ENCODE measurements around the gene ATP6V1E1.

The ATP6V1E1 gene

DNA sequence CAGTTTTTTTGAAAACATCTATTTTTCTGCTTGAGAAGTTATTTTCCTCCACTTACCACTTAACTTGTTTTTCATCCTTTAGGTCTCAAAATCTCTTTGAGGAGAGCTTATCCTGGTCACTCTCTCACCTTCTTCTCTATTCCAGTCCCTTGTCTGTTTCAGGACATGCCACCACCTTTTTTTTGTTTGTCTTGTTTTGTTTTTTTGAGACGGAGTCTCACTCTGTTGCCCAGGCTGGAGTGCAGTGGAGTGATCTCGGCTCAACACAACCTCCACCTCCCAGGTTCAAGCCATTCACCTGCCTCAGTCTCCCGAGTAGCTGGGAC lies 5.4 kb upstream of the ATP6V1E1 start:
- TF ChIP-seq, protein P1, sequence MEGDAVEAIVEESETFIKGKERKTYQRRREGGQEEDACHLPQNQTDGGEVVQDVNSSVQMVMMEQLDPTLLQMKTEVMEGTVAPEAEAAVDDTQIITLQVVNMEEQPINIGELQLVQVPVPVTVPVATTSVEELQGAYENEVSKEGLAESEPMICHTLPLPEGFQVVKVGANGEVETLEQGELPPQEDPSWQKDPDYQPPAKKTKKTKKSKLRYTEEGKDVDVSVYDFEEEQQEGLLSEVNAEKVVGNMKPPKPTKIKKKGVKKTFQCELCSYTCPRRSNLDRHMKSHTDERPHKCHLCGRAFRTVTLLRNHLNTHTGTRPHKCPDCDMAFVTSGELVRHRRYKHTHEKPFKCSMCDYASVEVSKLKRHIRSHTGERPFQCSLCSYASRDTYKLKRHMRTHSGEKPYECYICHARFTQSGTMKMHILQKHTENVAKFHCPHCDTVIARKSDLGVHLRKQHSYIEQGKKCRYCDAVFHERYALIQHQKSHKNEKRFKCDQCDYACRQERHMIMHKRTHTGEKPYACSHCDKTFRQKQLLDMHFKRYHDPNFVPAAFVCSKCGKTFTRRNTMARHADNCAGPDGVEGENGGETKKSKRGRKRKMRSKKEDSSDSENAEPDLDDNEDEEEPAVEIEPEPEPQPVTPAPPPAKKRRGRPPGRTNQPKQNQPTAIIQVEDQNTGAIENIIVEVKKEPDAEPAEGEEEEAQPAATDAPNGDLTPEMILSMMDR (IDR thresholded peaks at IDR 0.05; ENCODE audit: low read depth, low read length, missing control alignments) = no peak
- H3K4me3 ChIP-seq (replicated peaks; ENCODE audit: low read depth, low read length) = no peak overlapping the region
- no peak for DNase-seq (ENCODE audit: extremely low read depth, low read depth)

DNA sequence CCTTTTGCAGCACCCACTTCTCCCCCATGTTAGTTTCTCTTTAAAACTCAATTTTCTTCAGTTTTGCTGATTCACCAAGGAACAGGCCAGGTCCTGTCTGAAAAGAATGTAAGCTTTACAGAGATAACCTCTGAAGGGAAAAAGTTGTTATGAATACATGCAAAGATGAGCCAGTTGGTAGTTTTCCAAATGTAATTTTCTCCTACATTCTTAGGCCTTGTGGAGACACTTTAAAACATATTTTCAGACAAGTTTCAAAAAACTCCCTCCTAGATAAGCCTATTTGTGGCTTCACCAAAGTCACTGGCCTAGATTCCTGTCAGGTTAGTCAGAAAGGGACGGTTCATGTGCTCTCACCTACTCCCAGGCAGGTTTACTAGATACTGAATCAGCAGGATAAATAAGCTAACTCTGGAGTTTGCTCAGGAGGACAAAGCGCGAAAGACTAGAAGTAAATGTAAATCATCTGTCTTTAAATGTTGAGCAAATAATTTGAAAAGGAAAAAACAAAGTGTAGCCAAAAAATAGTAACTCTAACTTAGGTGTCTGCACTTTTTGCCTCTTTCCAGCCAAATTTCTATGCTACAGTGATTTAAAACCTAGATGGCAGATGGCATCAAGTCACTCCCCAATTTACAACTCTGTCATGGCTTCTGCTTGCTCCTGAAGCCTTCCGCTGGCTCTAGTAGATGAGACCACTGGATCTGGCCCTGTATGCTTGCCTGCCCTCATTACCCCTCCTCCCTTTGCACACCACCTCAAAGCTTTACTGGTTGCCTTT lies 4.9 kb upstream of the ATP6V1E1 start:
- H3K4me3 ChIP-seq (replicated peaks; ENCODE audit: low read depth, low read length) = no peak overlapping the region
- no peak for DNase-seq (ENCODE audit: extremely low read depth, low read depth)
- TF ChIP-seq, protein P1 (IDR thresholded peaks at IDR 0.05; ENCODE audit: low read depth, low read length, missing control alignments) = no peak

DNA sequence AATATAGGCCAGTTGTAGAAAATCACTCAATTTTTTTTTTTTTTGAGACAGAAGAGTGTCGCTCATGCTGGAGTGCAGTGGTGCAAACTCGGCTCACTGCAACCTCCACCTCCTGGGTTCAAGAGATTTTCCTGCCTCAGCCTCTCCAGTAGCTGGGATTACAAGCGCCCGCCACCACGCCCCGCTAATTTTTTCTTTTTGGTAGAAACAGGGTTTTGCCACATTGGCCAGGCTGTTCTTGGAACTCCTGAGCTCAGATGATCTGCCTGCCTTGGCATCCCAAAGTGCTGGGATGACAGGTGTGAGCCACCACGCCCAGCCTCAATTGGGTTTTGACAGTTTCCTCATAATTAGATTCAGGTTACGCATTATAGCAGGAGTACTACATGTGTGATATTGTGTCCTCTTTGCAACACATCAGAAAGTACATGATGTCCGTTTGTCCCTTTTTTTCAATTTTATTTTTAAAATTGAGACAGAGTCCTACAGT lies 2.6 kb upstream of the ATP6V1E1 start:
- H3K4me3 ChIP-seq (replicated peaks; ENCODE audit: low read depth, low read length) = no peak overlapping the region
- DNase-seq (ENCODE audit: extremely low read depth, low read depth) = no peak

DNA sequence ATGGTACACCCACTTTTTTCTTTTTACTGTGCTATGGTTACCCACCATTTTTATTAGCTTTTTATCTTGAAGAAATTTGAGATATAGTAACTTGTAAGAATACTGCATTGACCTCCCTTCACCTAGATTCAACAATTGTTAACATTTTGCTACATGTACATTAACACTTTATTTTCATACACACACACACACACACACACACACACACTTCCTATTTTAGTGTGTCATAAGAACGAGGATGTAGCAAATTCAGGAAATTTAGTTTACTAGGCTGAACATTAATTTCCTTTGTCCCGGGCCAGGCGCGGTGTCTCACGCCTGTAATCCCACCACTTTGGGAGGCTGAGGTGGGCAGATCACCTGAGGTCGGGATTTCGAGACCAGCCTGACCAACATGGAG lies 1.1 kb upstream of the ATP6V1E1 start:
- TF ChIP-seq, protein P1 (IDR thresholded peaks at IDR 0.05; ENCODE audit: low read depth, low read length, missing control alignments) = no peak
- peak overlapping the region; percentile 100 for H3K4me3 ChIP-seq (replicated peaks; ENCODE audit: low read depth, low read length)
- no peak for DNase-seq (ENCODE audit: extremely low read depth, low read depth)

More for the DNA sequence above, 2.6 kb upstream of the ATP6V1E1 start:
- TF ChIP-seq, protein P1 (IDR thresholded peaks at IDR 0.05; ENCODE audit: low read depth, low read length, missing control alignments) = no peak

DNA sequence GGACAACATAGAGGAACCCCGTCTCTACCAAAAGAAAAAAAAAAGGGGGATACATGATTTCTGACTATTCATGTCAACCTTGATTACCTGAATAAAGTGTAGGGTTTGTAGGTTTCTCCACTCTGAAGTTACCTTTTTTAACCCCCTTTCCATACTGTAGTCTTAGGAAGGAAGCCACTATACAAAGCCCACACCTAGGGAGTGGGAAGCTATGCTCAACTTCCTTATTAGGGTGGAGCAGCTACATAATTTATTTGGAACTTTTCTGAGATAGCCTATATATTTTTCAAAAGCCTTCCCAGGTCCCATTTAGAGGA lies 582 bp upstream of the ATP6V1E1 start:
- TF ChIP-seq, protein P1 (IDR thresholded peaks at IDR 0.05; ENCODE audit: low read depth, low read length, missing control alignments) = no peak
- H3K4me3 ChIP-seq (replicated peaks; ENCODE audit: low read depth, low read length) = peak overlapping the region; percentile 100
- no peak for DNase-seq (ENCODE audit: extremely low read depth, low read depth)

DNA sequence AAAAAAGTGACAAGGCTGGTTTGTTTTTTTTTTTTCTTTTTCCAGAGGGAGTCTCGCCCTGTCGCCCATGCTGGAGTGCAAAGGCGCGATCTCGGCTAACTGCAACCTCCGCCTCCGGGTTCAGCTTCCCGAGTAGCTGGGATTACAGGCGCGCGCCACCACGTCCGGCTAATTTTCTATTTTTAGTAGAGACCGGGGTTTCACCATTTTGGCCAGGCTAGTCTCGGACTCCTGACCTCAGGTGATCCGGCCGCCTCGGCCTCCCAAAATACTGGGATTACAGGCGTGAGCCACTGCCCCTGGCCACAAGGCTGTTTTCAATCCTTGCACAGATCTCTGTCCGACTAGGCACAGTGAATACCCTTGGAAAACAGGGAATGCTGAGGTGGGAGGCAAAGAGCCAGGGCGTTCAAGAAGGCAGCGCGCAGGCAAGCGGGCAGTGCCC lies 566 bp downstream of the ATP6V1E1 start:
- no peak for DNase-seq (ENCODE audit: extremely low read depth, low read depth)
- TF ChIP-seq, protein P1 (IDR thresholded peaks at IDR 0.05; ENCODE audit: low read depth, low read length, missing control alignments) = no peak
- peak overlapping the region; percentile 100 for H3K4me3 ChIP-seq (replicated peaks; ENCODE audit: low read depth, low read length)

DNA sequence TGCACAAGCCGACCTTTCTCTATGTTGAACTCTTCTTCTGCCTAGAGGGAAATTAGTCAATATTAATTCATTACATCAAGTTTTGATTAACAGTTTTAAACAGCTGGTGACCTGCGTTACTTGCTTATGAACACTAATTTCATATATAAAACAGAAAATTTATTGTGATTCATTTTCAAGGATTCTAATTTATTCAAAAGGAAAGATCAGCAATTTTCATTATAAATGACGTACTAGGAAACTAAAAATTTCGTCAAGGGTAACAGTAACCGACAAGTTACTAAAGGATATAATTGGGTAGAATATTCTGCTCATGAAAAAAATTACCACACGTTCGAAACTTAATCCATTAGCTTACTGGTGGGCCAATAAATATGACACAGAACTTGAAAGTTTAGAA lies 15.3 kb downstream of the ATP6V1E1 start:
- no peak overlapping the region for H3K4me3 ChIP-seq (replicated peaks; ENCODE audit: low read depth, low read length)
- TF ChIP-seq, protein P1 (IDR thresholded peaks at IDR 0.05; ENCODE audit: low read depth, low read length, missing control alignments) = no peak
- no peak for DNase-seq (ENCODE audit: extremely low read depth, low read depth)
